HepG2 (cell line): ENCODE results near the gene MSI2. TPM values are rescaled to one million over a fixed set of nuclear protein-coding genes. Genes with fewer than 3 reads are reported as not detected.

Source experiments
- HDAC2 ChIP-seq: sonication (generic); formaldehyde crosslinking; IDR thresholded peaks from 2 replicates; pipeline ENCODE4 v1.4.0; 2020; ENCODE audit warnings: missing genetic modification reagents
- HNF4A ChIP-seq: sonication (generic); formaldehyde crosslinking; IDR thresholded peaks from 2 replicates; pipeline ENCODE4 v1.4.0; 2020; ENCODE audit warnings: missing genetic modification reagents
- ISL2 ChIP-seq: sonication (generic); formaldehyde crosslinking; IDR thresholded peaks from 2 replicates; pipeline ENCODE4 v1.5.0; 2020; ENCODE audit warnings: missing genetic modification reagents
- KDM2A ChIP-seq: sonication (generic); formaldehyde crosslinking; IDR thresholded peaks from 2 replicates; pipeline ENCODE4 v1.4.0; 2020; ENCODE audit warnings: low read depth, missing genetic modification reagents, borderline replicate concordance
- MTA3 ChIP-seq: sonication (generic); formaldehyde crosslinking; IDR thresholded peaks from 2 replicates; pipeline ENCODE4 v1.4.0; 2020; ENCODE audit warnings: missing genetic modification reagents
- PITX1 ChIP-seq: sonication (generic); formaldehyde crosslinking; IDR thresholded peaks from 2 replicates; pipeline ENCODE4 v1.5.1; 2020; ENCODE audit warnings: mild to moderate bottlenecking, missing genetic modification reagents
- SMARCE1 ChIP-seq: fragments of 450-650 bp; IDR thresholded peaks from 2 replicates; pipeline ENCODE4 v1.6.1; 2017; ENCODE audit warnings: borderline replicate concordance
- SOX6 ChIP-seq, 2 experiments: fragments of 450-650 bp in 1 of 2; sonication (generic) in 1 of 2; formaldehyde crosslinking in 1 of 2; IDR thresholded peaks; 2 replicates each; pipeline versions ENCODE4 v1.4.0 to v1.6.1; 2017 to 2020; ENCODE audit warnings: antibody characterized with exemption in 1 of 2, mild to moderate bottlenecking in 1 of 2, missing genetic modification reagents in 1 of 2
- polyA plus RNA-seq, 8 experiments: library from polyadenylated mRNA; depleted of rRNA in 3 of 8; stranded (reverse) in 7 of 8; unstranded in 1 of 8; fragments of >200 nt; fragmentation: Illumina TruSeq in 4 of 8; extraction: Trizol in 4 of 8; gene quantifications; 2 replicates each; pipeline versions ENCODE4 v1.2.1 to v1.2.3, GENCODE V29; 2011 to 2016; ENCODE audit warnings: low read depth in 4 of 8, missing spikeins in 1 of 8, mixed read lengths in 1 of 8; ENCODE audit not compliant: insufficient read depth in 1 of 8
- total RNA-seq, 5 experiments: library from RNA; depleted of rRNA; stranded (reverse); fragments of >200 nt; fragmentation: Illumina TruSeq; extraction: Trizol; gene quantifications; 2 replicates each; pipeline ENCODE4 v1.2.3, GENCODE V29; 2016; ENCODE audit warnings: low read depth in 1 of 5
- TF ChIP-seq, protein P1 (sequence below): sonication (generic); formaldehyde crosslinking; IDR thresholded peaks from 2 replicates; pipeline ENCODE4 v1.5.1; 2020; ENCODE audit warnings: mild to moderate bottlenecking, missing genetic modification reagents, borderline replicate concordance
- TF ChIP-seq, protein P2 (sequence below): sonication (generic); formaldehyde crosslinking; IDR thresholded peaks from 2 replicates; pipeline ENCODE4 v1.4.0; 2020; ENCODE audit warnings: missing genetic modification reagents
- TF ChIP-seq, protein P3 (sequence below): sonication (generic); formaldehyde crosslinking; IDR thresholded peaks from 2 replicates; pipeline ENCODE4 v1.4.0; 2020; ENCODE audit warnings: mild to moderate bottlenecking, missing genetic modification reagents
- TF ChIP-seq, protein P4 (sequence below): IDR thresholded peaks from 2 replicates; pipeline ENCODE4 v1.6.1; 2016; ENCODE audit warnings: mild to moderate bottlenecking

MSI2 gene
- total and polyA plus RNA-seq, 2 of the 13 experiments (the other 11 are each of a cell fraction or from before 2014, with no cell fraction given): 77.5 to 78.4 TPM

DNA sequence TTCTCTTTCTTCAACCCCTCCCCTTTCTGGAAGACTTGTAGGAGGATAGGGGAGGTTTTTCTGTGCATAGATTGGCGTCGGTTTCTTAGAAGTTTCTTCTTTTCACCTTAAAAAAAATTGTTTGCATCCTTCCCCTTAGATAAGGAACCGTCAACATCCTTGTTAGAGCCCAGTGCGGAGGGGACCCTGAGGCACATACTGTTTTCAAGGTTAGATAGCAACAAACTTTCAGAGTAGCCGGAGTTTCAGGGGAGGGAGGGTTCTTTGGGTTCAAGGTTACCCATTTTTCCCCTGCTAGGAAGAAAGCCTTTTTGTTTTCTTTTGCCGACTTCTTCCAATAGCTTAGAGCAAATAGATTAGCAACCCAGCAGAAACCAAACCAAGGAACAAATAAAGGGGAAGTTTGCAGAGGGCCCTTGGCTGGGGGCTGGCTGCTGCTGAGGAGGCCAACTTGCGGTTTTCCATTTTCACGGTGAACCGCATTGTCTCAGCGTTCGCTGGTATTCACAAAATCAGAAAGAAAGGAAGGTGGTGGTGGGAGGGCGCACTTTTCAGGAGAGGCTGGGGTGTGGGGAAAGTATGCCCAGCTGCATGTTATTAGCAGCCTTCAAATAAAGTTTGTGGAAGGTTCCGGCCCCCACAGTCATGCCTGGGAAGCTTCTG, 28.8 kb downstream of the MSI2 start (continued):
- peak; percentile 62 for TF ChIP-seq HDAC2
- TF ChIP-seq KDM2A: 0 out of 2 replicates have a peak, but pooled peaks have one; percentile 28
- TF ChIP-seq, protein P1, sequence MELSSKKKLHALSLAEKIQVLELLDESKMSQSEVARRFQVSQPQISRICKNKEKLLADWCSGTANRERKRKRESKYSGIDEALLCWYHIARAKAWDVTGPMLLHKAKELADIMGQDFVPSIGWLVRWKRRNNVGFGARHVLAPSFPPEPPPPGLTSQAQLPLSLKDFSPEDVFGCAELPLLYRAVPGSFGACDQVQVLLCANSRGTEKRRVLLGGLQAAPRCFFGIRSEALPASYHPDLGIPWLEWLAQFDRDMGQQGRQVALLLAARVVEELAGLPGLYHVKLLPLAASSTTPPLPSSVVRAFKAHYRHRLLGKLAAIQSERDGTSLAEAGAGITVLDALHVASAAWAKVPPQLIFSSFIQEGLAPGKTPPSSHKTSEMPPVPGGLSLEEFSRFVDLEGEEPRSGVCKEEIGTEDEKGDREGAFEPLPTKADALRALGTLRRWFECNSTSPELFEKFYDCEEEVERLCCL (CRISPR knock-in tag): no peak
- no peak for TF ChIP-seq SMARCE1
- TF ChIP-seq, protein P2, sequence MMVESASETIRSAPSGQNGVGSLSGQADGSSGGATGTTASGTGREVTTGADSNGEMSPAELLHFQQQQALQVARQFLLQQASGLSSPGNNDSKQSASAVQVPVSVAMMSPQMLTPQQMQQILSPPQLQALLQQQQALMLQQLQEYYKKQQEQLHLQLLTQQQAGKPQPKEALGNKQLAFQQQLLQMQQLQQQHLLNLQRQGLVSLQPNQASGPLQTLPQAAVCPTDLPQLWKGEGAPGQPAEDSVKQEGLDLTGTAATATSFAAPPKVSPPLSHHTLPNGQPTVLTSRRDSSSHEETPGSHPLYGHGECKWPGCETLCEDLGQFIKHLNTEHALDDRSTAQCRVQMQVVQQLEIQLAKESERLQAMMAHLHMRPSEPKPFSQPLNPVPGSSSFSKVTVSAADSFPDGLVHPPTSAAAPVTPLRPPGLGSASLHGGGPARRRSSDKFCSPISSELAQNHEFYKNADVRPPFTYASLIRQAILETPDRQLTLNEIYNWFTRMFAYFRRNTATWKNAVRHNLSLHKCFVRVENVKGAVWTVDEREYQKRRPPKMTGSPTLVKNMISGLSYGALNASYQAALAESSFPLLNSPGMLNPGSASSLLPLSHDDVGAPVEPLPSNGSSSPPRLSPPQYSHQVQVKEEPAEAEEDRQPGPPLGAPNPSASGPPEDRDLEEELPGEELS (CRISPR knock-in tag): peak; percentile 31; the same call in 1 of the 2 replicates
- peak; percentile 56 for TF ChIP-seq HNF4A
- TF ChIP-seq ISL2 (CRISPR knock-in tag): peak; percentile 60; the same call in 1 of the 2 replicates
- no peak for TF ChIP-seq PITX1 (CRISPR knock-in tag)
- TF ChIP-seq, protein P3, sequence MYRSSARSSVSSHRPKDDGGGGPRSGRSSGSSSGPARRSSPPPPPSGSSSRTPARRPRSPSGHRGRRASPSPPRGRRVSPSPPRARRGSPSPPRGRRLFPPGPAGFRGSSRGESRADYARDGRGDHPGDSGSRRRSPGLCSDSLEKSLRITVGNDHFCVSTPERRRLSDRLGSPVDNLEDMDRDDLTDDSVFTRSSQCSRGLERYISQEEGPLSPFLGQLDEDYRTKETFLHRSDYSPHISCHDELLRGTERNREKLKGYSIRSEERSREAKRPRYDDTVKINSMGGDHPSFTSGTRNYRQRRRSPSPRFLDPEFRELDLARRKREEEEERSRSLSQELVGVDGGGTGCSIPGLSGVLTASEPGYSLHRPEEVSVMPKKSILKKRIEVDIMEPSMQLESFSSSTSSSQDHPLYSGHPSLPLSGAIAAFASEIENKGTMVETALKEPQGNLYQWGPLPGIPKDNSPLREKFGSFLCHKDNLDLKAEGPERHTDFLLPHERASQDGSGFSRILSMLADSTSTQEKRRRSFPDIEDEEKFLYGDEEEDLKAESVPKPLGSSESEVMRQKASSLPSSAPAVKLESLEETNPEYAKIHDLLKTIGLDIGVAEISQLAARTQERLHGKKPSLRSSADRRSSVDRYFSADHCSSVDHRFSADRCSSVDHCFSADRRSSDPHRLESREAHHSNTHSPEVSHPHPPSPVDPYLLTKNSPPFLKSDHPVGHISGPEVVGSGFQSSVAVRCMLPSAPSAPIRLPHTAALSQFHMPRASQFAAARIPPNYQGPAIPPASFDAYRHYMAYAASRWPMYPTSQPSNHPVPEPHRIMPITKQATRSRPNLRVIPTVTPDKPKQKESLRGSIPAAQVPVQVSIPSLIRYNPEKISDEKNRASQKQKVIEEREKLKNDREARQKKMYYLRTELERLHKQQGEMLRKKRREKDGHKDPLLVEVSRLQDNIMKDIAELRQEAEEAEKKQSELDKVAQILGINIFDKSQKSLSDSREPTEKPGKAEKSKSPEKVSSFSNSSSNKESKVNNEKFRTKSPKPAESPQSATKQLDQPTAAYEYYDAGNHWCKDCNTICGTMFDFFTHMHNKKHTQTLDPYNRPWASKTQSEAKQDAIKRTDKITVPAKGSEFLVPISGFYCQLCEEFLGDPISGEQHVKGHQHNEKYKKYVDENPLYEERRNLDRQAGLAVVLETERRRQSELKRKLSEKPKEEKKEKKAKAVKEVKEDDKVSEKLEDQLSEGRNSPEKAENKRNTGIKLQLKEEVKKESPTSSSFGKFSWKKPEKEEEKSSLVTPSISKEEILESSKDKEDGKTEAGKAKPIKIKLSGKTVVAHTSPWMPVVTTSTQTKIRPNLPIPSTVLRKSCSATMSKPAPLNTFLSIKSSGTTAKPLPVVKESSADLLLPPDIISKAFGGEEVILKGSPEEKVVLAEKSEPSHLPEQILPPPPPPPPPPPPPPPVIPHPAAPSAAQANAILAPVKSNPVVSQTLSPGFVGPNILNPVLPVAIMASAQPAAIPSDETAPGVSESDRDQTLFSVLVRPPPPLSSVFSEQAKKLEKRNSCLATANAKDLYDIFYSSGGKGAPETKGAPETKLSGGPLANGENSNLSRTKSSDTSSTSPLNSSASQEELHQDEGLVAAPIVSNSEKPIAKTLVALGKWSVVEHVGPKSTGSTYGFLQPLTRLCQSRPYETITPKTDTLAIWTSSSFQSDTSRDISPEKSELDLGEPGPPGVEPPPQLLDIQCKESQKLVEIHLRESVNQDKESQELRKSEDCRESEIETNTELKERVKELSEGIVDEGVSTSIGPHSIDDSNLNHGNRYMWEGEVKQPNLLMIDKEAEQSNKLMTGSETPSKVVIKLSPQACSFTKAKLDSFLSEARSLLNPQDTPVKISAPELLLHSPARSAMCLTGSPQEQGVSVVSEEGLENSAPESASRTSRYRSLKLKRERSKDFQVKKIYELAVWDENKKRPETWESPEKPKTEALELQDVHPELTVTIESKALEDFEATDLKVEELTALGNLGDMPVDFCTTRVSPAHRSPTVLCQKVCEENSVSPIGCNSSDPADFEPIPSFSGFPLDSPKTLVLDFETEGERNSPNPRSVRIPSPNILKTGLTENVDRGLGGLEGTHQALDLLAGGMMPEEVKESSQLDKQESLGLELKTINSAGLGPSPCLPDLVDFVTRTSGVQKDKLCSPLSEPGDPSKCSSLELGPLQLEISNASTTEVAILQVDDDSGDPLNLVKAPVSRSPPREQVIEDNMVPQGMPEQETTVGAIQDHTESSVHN (CRISPR knock-in tag): no peak
- no peak for TF ChIP-seq SOX6 (IDR thresholded peaks at IDR 0.05)
- peak; percentile 94 for TF ChIP-seq SOX6 (CRISPR knock-in tag; IDR thresholded peaks at IDR 0.05)
- no peak for TF ChIP-seq MTA3 (CRISPR knock-in tag)
- TF ChIP-seq, protein P4, sequence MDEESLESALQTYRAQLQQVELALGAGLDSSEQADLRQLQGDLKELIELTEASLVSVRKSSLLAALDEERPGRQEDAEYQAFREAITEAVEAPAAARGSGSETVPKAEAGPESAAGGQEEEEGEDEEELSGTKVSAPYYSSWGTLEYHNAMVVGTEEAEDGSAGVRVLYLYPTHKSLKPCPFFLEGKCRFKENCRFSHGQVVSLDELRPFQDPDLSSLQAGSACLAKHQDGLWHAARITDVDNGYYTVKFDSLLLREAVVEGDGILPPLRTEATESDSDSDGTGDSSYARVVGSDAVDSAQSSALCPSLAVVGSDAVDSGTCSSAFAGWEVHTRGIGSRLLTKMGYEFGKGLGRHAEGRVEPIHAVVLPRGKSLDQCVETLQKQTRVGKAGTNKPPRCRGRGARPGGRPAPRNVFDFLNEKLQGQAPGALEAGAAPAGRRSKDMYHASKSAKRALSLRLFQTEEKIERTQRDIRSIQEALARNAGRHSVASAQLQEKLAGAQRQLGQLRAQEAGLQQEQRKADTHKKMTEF (CRISPR knock-in tag): peak; percentile 52
